Nephron (organoid): ENCODE data around the gene GPR156.

Source experiments
- H3K27ac Mint-ChIP-seq, 3 experiments: 2 replicates each; pipeline ENCODE4 v1.8.0; 2020; ENCODE audit warnings: mixed read lengths in 3 of 3, mild to moderate bottlenecking in 2 of 3, moderate library complexity in 1 of 3
- H3K27me3 Mint-ChIP-seq: 2 replicates; pipeline ENCODE4 v1.8.0; 2021; ENCODE audit warnings: low read depth, mild to moderate bottlenecking, moderate library complexity, mixed read lengths
- H3K36me3 Mint-ChIP-seq: 2 replicates; pipeline ENCODE4 v1.8.0; 2020; ENCODE audit warnings: low read depth, mixed read lengths
- H3K4me1 Mint-ChIP-seq: 2 replicates; pipeline ENCODE4 v1.8.0; 2020; ENCODE audit warnings: mixed read lengths
- H3K4me3 Mint-ChIP-seq, 3 experiments: 2 replicates each; pipeline ENCODE4 v1.8.0; 2020; ENCODE audit warnings: mild to moderate bottlenecking in 3 of 3, mixed read lengths in 3 of 3, moderate library complexity in 2 of 3
- H3K9me3 Mint-ChIP-seq: 2 replicates; pipeline ENCODE4 v1.8.0; 2020; ENCODE audit warnings: mixed read lengths
- TF ChIP-seq, protein P1 (sequence below), 3 experiments: fragments of 200-600 bp; sonication (generic); IDR thresholded peaks; one replicate each; pipeline ENCODE4 v1.5.0; 2021; ENCODE audit warnings: antibody characterized with exemption in 3 of 3; ENCODE audit not compliant: unreplicated experiment in 3 of 3

GPR156 gene

DNA sequence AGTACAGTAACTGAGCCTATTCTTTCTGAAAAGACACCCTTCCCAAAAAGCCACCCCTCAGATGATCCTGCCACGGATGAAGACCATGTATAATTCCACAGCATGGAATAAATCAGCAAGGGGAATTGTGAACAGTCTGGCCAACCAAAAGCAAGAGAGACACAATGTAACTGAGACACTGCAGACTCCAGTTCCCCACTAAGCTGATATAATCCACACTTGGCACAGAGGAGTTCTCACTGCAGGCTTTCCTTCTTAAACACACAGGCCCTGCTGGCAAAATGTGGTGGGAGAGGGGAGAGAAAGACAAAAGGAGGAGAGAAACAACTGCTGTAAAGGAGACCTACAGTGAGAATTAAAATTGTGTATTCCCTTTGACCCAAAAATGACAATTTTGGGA lies 12.7 kb downstream of the GPR156 start:
- Mint-ChIP-seq H3K4me3 (peak overlapping the region in 1 of 3 experiments; percentile 24), H3K9me3 (no peaks in the 10 kb centered on the region), H3K27ac (peak overlapping the region in 2 of 3 experiments; percentile 49 to 54), H3K4me1 (peaks cover 45% of the 10 kb centered on the region), H3K27me3 (no peaks in the 10 kb centered on the region), H3K36me3 (no peaks in the 10 kb centered on the region)
- TF ChIP-seq, protein P1, sequence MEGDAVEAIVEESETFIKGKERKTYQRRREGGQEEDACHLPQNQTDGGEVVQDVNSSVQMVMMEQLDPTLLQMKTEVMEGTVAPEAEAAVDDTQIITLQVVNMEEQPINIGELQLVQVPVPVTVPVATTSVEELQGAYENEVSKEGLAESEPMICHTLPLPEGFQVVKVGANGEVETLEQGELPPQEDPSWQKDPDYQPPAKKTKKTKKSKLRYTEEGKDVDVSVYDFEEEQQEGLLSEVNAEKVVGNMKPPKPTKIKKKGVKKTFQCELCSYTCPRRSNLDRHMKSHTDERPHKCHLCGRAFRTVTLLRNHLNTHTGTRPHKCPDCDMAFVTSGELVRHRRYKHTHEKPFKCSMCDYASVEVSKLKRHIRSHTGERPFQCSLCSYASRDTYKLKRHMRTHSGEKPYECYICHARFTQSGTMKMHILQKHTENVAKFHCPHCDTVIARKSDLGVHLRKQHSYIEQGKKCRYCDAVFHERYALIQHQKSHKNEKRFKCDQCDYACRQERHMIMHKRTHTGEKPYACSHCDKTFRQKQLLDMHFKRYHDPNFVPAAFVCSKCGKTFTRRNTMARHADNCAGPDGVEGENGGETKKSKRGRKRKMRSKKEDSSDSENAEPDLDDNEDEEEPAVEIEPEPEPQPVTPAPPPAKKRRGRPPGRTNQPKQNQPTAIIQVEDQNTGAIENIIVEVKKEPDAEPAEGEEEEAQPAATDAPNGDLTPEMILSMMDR (IDR thresholded peaks at IDR 0.05; ENCODE audit: unreplicated experiment in 3 of 3) = no peak

DNA sequence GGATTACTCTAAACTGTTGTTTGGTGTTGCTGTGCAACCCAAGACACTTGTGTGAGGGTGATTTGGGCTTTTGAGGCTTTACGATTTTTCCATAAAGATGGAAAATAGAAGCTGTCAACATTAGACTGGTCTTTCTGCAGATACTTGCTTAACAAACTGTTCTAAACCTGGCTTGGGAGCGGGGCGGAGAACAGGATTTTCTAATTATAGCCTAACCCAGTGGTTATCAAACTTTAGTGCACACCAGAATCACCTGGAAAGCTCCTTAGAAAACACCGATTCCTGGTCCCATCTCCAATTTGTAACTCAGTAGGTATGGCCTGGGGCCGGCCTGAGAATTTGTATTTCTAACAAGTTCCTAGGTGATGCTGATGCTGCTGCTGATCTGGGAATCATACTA lies 19.0 kb downstream of the GPR156 start:
- no peak overlapping the region for H3K4me3 Mint-ChIP-seq
- H3K9me3 Mint-ChIP-seq = no peaks in the 10 kb centered on the region
- TF ChIP-seq, protein P1 (IDR thresholded peaks at IDR 0.05; ENCODE audit: unreplicated experiment in 3 of 3) = no peak
- H3K27me3 Mint-ChIP-seq = no peaks in the 10 kb centered on the region
- no peak overlapping the region for H3K27ac Mint-ChIP-seq
- H3K36me3 Mint-ChIP-seq = no peaks in the 10 kb centered on the region
- peaks cover 6% of the 10 kb centered on the region for H3K4me1 Mint-ChIP-seq

DNA sequence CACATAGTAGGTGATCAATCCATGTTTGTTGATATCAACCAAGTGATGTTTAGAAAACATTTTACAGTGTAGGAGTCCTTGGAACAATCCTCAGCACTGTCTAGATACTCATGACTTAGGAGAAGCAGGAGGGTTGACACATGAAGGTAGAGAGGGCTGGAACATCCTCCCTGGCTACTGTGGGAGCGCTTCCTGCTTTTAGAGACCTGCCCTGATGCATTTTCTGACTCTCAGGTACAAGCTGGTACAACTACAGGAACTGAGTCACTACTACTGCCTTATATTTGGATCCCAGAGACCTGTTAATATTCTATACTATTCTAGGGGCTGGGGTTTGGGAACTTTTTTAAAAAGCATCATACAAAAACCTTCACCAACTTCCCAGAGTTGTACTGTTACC lies 20.1 kb downstream of the GPR156 start:
- Mint-ChIP-seq H3K36me3 (no peaks in the 10 kb centered on the region), H3K4me1 (no peaks in the 10 kb centered on the region), H3K9me3 (no peaks in the 10 kb centered on the region), H3K4me3 (no peak overlapping the region), H3K27ac (no peak overlapping the region), H3K27me3 (no peaks in the 10 kb centered on the region)
- TF ChIP-seq, protein P1 (IDR thresholded peaks at IDR 0.05; ENCODE audit: unreplicated experiment in 3 of 3) = no peak

DNA sequence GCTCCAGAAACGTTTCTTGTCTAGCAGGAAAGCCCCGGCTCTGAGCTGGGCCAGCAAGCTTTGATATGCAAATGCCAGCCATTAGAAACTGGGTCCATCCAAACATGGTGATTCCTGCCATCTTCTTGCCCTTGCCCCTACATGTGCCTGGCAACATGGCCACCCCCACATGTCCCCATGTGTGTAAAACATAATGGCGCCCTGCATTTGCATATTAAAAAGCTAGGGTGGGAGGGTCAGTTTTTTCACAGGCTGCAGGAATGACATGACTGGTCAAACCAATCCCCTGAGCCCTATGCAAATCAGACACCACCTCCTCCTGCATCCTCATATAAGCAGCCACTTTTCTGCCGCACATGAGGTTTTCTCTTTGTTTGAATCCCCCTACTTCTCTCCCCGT lies 21.2 kb downstream of the GPR156 start:
- TF ChIP-seq, protein P1 (IDR thresholded peaks at IDR 0.05; ENCODE audit: unreplicated experiment in 3 of 3) = no peak
- no peak overlapping the region for H3K4me3 Mint-ChIP-seq
- H3K36me3 Mint-ChIP-seq = no peaks in the 10 kb centered on the region
- H3K27ac Mint-ChIP-seq = no peak overlapping the region
- H3K27me3 Mint-ChIP-seq = no peaks in the 10 kb centered on the region
- peaks cover 3% of the 10 kb centered on the region for H3K9me3 Mint-ChIP-seq
- H3K4me1 Mint-ChIP-seq = no peaks in the 10 kb centered on the region

DNA sequence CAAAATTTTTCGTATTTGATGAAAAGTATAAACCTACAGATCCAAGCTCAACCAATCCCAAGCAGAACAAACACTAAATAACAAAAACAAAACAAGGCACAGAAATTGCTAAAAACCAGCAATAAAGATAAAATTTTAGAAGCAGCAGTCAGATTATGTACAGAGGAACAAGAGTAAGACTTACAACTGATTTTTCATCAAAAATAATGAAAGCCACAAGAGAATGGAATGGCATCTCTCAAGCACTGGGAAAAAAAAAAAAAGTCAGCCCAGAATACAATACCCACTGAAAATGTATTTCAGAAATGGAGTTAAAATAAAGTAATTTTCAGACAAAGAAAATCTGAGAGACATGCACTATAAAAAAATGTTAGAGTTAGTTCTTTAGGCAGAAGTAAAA lies 27.0 kb downstream of the GPR156 start:
- Mint-ChIP-seq H3K4me3 (no peak overlapping the region), H3K4me1 (no peaks in the 10 kb centered on the region), H3K27me3 (no peaks in the 10 kb centered on the region), H3K27ac (no peak overlapping the region), H3K36me3 (peaks cover 8% of the 10 kb centered on the region), H3K9me3 (peaks cover 50% of the 10 kb centered on the region)
- TF ChIP-seq, protein P1 (IDR thresholded peaks at IDR 0.05; ENCODE audit: unreplicated experiment in 3 of 3) = no peak

DNA sequence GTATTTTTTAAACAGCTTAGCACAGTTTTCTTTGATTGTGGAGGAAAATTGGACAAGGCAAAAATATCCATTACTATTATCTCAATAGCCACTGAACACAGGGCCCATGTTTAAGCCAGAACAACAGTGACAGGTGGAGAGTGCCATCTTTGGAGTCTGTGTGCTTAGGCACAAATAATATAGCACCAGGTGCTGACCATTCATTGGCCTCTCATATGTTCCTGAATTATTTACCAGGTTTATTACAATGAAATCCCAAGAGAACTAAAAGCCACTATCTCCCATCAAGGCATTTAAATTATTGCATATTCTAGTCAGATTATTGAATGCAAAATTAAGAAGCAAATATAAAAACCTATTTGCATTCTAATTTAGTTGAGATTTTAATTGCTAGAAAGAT lies 39.6 kb downstream of the GPR156 start:
- H3K27me3 Mint-ChIP-seq = no peaks in the 10 kb centered on the region
- H3K4me3 Mint-ChIP-seq = no peak overlapping the region
- peaks cover 13% of the 10 kb centered on the region for H3K9me3 Mint-ChIP-seq
- H3K4me1 Mint-ChIP-seq = peaks cover 5% of the 10 kb centered on the region
- TF ChIP-seq, protein P1 (IDR thresholded peaks at IDR 0.05; ENCODE audit: unreplicated experiment in 3 of 3) = no peak
- peak overlapping the region in 2 of 3 experiments; percentile 54 to 82 for H3K27ac Mint-ChIP-seq
- H3K36me3 Mint-ChIP-seq = no peaks in the 10 kb centered on the region
